ENCODE measurements around the gene KRT85. TPM values are rescaled to one million over a fixed set of nuclear protein-coding genes. Genes with fewer than 3 reads are reported as not detected.
A peak's percentile ranks its signal among the peaks of the same experiment; 100 is the strongest.

Gene KRT85
- total and polyA plus RNA-seq, 8 donors = 0.14 to 0.26 TPM; not detected in 6

- H3K27me3 ChIP-seq = peaks cover 0 to 5% of the 10 kb centered on the region in 2 donors
- intact Hi-C loops (cut with DNase I) = no loop called here
- peaks cover 0 to 6% of the 10 kb centered on the region in 2 donors for H3K4me1 ChIP-seq
- TF ChIP-seq, protein P1, sequence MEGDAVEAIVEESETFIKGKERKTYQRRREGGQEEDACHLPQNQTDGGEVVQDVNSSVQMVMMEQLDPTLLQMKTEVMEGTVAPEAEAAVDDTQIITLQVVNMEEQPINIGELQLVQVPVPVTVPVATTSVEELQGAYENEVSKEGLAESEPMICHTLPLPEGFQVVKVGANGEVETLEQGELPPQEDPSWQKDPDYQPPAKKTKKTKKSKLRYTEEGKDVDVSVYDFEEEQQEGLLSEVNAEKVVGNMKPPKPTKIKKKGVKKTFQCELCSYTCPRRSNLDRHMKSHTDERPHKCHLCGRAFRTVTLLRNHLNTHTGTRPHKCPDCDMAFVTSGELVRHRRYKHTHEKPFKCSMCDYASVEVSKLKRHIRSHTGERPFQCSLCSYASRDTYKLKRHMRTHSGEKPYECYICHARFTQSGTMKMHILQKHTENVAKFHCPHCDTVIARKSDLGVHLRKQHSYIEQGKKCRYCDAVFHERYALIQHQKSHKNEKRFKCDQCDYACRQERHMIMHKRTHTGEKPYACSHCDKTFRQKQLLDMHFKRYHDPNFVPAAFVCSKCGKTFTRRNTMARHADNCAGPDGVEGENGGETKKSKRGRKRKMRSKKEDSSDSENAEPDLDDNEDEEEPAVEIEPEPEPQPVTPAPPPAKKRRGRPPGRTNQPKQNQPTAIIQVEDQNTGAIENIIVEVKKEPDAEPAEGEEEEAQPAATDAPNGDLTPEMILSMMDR (IDR thresholded peaks at IDR 0.05) = no peak
- ATAC-seq = no peak
- no peak overlapping the region for H3K4me3 ChIP-seq
- no peaks in the 10 kb centered on the region for H3K36me3 ChIP-seq
- no peak overlapping the region for H3K27ac ChIP-seq
- H3K9me3 ChIP-seq = peaks cover 0 to 3% of the 10 kb centered on the region in 2 donors
- no peak for DNase-seq
Observed at GRCh38 chr12:52343550-52343949, 23.7 kb downstream of the KRT85 start.

- intact Hi-C loops (cut with DNase I) = no loop called here
- peaks cover 0 to 5% of the 10 kb centered on the region in 2 donors for H3K27me3 ChIP-seq
- peaks cover 0 to 3% of the 10 kb centered on the region in 2 donors for H3K9me3 ChIP-seq
- H3K4me1 ChIP-seq = peaks cover 0 to 6% of the 10 kb centered on the region in 2 donors
- DNase-seq = no peak
- ATAC-seq = peak; percentile 64
- H3K36me3 ChIP-seq = no peaks in the 10 kb centered on the region
- TF ChIP-seq, protein P1 (IDR thresholded peaks at IDR 0.05) = no peak
- H3K4me3 ChIP-seq = no peak overlapping the region
- H3K27ac ChIP-seq = no peak overlapping the region
Observed at GRCh38 chr12:52342781-52343490, 24.3 kb downstream of the KRT85 start.

- peaks cover 0 to 4% of the 10 kb centered on the region in 2 donors for H3K4me1 ChIP-seq
- no peaks in the 10 kb centered on the region for H3K36me3 ChIP-seq
- peaks cover 0 to 5% of the 10 kb centered on the region in 2 donors for H3K27me3 ChIP-seq
- TF ChIP-seq, protein P1 (IDR thresholded peaks at IDR 0.05) = no peak
- intact Hi-C loops (cut with DNase I) = no loop called here
- DNase-seq = no peak
- no peak for ATAC-seq
- H3K27ac ChIP-seq = no peak overlapping the region
- H3K4me3 ChIP-seq = no peak overlapping the region
- peaks cover 0 to 3% of the 10 kb centered on the region in 2 donors for H3K9me3 ChIP-seq
Observed at GRCh38 chr12:52341066-52341580, 26.2 kb downstream of the KRT85 start.

DNA sequence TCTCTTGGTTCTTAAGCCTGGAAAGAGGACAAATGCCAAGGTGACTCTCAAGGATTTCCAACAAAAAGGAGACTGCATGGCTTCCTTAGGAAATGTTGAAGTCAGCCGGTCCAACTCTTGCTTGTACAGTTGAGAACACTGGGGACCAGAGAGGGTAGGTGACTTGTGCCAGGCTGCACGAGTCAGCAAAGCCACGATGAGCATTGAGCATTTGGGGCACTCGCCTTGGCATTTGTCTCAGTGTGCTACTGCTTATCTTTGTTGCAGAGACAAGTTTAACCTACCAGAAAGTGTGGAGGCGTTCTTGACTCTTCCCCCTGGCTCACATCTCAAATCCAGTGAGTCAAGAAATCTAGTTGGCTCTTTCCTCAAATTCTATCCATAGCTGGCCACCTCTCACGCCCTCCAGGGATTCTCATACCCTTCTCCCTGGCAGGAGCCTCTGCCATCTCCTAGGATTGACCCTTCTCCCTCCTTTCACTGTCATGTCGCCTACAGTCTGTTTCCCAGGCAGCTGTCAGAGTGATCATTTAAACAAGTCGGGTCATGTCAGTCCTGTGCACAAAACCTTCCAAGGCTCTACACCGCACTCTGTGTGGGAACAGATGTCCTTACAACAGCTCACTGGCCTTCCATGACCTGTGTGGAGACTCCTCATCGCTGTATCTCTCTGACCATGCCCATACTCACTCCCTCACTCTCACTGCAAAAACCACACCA, 28.9 kb downstream of the KRT85 start:
- Histone ChIP-seq H3K27ac (no peak overlapping the region), H3K4me3 (no peak overlapping the region), H3K27me3 (peaks cover 0 to 14% of the 10 kb centered on the region in 2 donors), H3K36me3 (no peaks in the 10 kb centered on the region), H3K9me3 (peaks cover 0 to 3% of the 10 kb centered on the region in 2 donors), H3K4me1 (no peaks in the 10 kb centered on the region)
- TF ChIP-seq, protein P1 (IDR thresholded peaks at IDR 0.05) = no peak
- intact Hi-C loops (cut with DNase I) = no loop called here
- no peak for DNase-seq
- no peak for ATAC-seq

- ATAC-seq (no peak), DNase-seq (no peak)
- TF ChIP-seq, protein P1 (IDR thresholded peaks at IDR 0.05) = no peak
- no peak overlapping the region for H3K27ac ChIP-seq
- H3K4me1 ChIP-seq = no peaks in the 10 kb centered on the region
- peaks cover 0 to 3% of the 10 kb centered on the region in 2 donors for H3K9me3 ChIP-seq
- peaks cover 0 to 14% of the 10 kb centered on the region in 2 donors for H3K27me3 ChIP-seq
- no peak overlapping the region for H3K4me3 ChIP-seq
- intact Hi-C loops (cut with DNase I) = no loop called here
- H3K36me3 ChIP-seq = no peaks in the 10 kb centered on the region
Observed at GRCh38 chr12:52337054-52337453, 30.2 kb downstream of the KRT85 start.

All from left lung (tissue), 10 donors.